Measurements from ENCODE around the gene C1orf167.

C1orf167 gene

GRCh38 chr1:11838349-11839272 is 76.6 kb downstream of the C1orf167 start:
- DNase-seq: peak; percentile 83
